B cell (primary cell): ENCODE measurements around the gene AFF1. TPM values are rescaled to one million over a fixed set of nuclear protein-coding genes. Genes with fewer than 3 reads are reported as not detected.

Source experiments
- ATAC-seq: fragments of 200-7000 bp; cut with Tn5 transposase; one replicate; pipeline ENCODE4 v1.10.0; 2021; ENCODE audit warnings: low read depth, mild to moderate bottlenecking, moderate number of reproducible peaks, moderate library complexity
- CTCF ChIA-PET: fragments of 350-600 bp; sonication (Branson Sonifier 250); formaldehyde crosslinking; loops from one replicate; lab custom pipeline; 2021; ENCODE audit warnings: antibody characterized with exemption, inconsistent platforms; lab: Charles Lee
- POLR2A ChIA-PET: fragments of 350-600 bp; sonication (Branson Sonifier 250); formaldehyde crosslinking; loops from one replicate; lab custom pipeline; 2021; ENCODE audit warnings: antibody characterized with exemption; lab: Charles Lee
- DNase-seq: peaks from one replicate; pipeline ENCODE4 v3.0.0; 2013
- H2AFZ ChIP-seq: 2 replicates; pipeline ENCODE4 v1.6.1; 2012; ENCODE audit warnings: mild to moderate bottlenecking, low read depth, low read length; ENCODE audit not compliant: insufficient read depth, poor library complexity, severe bottlenecking
- H3K27ac ChIP-seq, 2 donors: 1 replicate in 1 of 2; 2 replicates in 1 of 2; pipeline ENCODE4 v1.5.1; 2012 to 2013; ENCODE audit warnings: low read length in 2 of 2, mild to moderate bottlenecking in 2 of 2, moderate library complexity in 1 of 2
- H3K27me3 ChIP-seq, 4 experiments: fragments of 200-600 bp in 1 of 4; sonication (generic) in 1 of 4; replicated peaks in 1 of 4; 1 replicate in 2 of 4; 2 replicates in 2 of 4; pipeline versions ENCODE4 v1.6.1 to v1.7.0; 2013 to 2016; ENCODE audit warnings: low read length in 3 of 4, mild to moderate bottlenecking in 2 of 4, mixed read lengths in 1 of 4, moderate library complexity in 1 of 4; ENCODE audit not compliant: insufficient read depth in 4 of 4, control insufficient read depth in 3 of 4; ENCODE audit errors: control extremely low read depth in 1 of 4
- H3K36me3 ChIP-seq, 2 experiments: replicated peaks in 1 of 2; 1 replicate in 1 of 2; 2 replicates in 1 of 2; pipeline versions ENCODE4 v1.6.1 to v1.7.1; 2013; ENCODE audit warnings: low read length in 1 of 2; ENCODE audit not compliant: insufficient read depth in 2 of 2, control insufficient read depth in 1 of 2; ENCODE audit errors: control extremely low read depth in 1 of 2, extremely low read depth in 1 of 2
- H3K4me1 ChIP-seq, 2 donors: fragments of 200-600 bp in 1 of 2; sonication (generic) in 1 of 2; 1 replicate in 1 of 2; 2 replicates in 1 of 2; pipeline versions ENCODE4 v1.5.1 to v1.6.1; 2013 to 2017; ENCODE audit warnings: low read length in 2 of 2; ENCODE audit not compliant: control insufficient read depth in 2 of 2, insufficient read depth in 2 of 2
- H3K4me2 ChIP-seq: replicated peaks from 2 replicates; pipeline ENCODE3; 2012; ENCODE audit warnings: mild to moderate bottlenecking, low read depth, low read length; ENCODE audit not compliant: poor library complexity, severe bottlenecking
- H3K4me3 ChIP-seq, 5 experiments: fragments of 200-600 bp in 1 of 5; sonication (generic) in 1 of 5; 1 replicate in 3 of 5; 2 replicates in 2 of 5; pipeline versions ENCODE4 v1.5.1 to v1.7.0; 2011 to 2016; ENCODE audit warnings: low read length in 4 of 5, mild to moderate bottlenecking in 4 of 5, low read depth in 2 of 5, control low read depth in 1 of 5, moderate library complexity in 1 of 5; ENCODE audit not compliant: insufficient read depth in 1 of 5; ENCODE audit errors: control extremely low read depth in 1 of 5, extremely low read depth in 1 of 5
- H3K79me2 ChIP-seq: fragments of 200-600 bp; sonication (generic); one replicate; pipeline ENCODE4 v1.6.0; 2016; ENCODE audit warnings: low read length; ENCODE audit not compliant: control insufficient read depth, insufficient read depth
- H3K9ac ChIP-seq: fragments of 200-600 bp; sonication (generic); 2 replicates; pipeline ENCODE4 v1.6.1; 2017; ENCODE audit warnings: mild to moderate bottlenecking, low read length, moderate library complexity
- H3K9me3 ChIP-seq, 3 donors: one replicate each; pipeline versions ENCODE4 v1.6.1 to v1.7.1; 2013; ENCODE audit warnings: low read length in 2 of 3; ENCODE audit not compliant: control insufficient read depth in 2 of 3, insufficient read depth in 1 of 3; ENCODE audit errors: control extremely low read depth in 1 of 3
- H4K20me1 ChIP-seq: 2 replicates; pipeline ENCODE4 v1.6.0; 2012; ENCODE audit warnings: mild to moderate bottlenecking, low read length; ENCODE audit not compliant: insufficient read depth, control insufficient read depth, poor library complexity, severe bottlenecking
- H3K27ac Mint-ChIP-seq: one replicate; pipeline ENCODE4 v1.8.0; 2021; ENCODE audit warnings: mixed read lengths
- H3K27me3 Mint-ChIP-seq: one replicate; pipeline ENCODE4 v1.8.0; 2021; ENCODE audit warnings: mixed read lengths
- H3K4me1 Mint-ChIP-seq: one replicate; pipeline ENCODE4 v1.8.0; 2021; ENCODE audit warnings: mixed read lengths
- H3K4me3 Mint-ChIP-seq: one replicate; pipeline ENCODE4 v1.8.0; 2021; ENCODE audit warnings: mixed read lengths
- H3K9me3 Mint-ChIP-seq: one replicate; pipeline ENCODE4 v1.8.0; 2022; ENCODE audit warnings: mixed read lengths; ENCODE audit not compliant: insufficient read depth
- EZH2 ChIP-seq: IDR thresholded peaks from 2 replicates; pipeline ENCODE4 v1.6.1; 2012; ENCODE audit warnings: borderline replicate concordance, low read depth, mild to moderate bottlenecking, moderate library complexity, low read length; ENCODE audit not compliant: insufficient read depth, poor library complexity, severe bottlenecking
- WGBS: methylation state at CpG from one replicate; pipeline ENCODE4 v1.1.5; 2013; ENCODE audit warnings: missing lambda C conversion rate; ENCODE audit not compliant: insufficient coverage; 5-methylcytosine and 5-hydroxymethylcytosine counted together
- intact Hi-C: fragments of 100-400 bp; cut with micrococcal nuclease; formaldehyde crosslinking; loops from one replicate; pipeline ENCODE4 v1.10.0; 2022
- polyA plus RNA-seq: library from polyadenylated mRNA; depleted of rRNA; stranded (reverse); fragments of >200 nt; gene quantifications from 2 replicates; pipeline ENCODE4 v1.2.3, GENCODE V29; 2012
- total RNA-seq, 2 donors: library from RNA; stranded (reverse); fragments of 120-200 nt in 1 of 2; gene quantifications; 1 replicate in 1 of 2; 2 replicates in 1 of 2; pipeline versions ENCODE4 v1.2.3 to v1.2.4, GENCODE V29; 2013 to 2022
- TF ChIP-seq, protein P1 (sequence below): fragments of 200-600 bp; IDR thresholded peaks from one replicate; pipeline ENCODE4 v1.8.0; 2022; ENCODE audit warnings: antibody characterized with exemption, mild to moderate bottlenecking

The AFF1 gene
- total and polyA plus RNA-seq, 2 donors (not counting 1 experiment from before 2014, with no cell fraction given), result 15.3 to 135 TPM

DNA sequence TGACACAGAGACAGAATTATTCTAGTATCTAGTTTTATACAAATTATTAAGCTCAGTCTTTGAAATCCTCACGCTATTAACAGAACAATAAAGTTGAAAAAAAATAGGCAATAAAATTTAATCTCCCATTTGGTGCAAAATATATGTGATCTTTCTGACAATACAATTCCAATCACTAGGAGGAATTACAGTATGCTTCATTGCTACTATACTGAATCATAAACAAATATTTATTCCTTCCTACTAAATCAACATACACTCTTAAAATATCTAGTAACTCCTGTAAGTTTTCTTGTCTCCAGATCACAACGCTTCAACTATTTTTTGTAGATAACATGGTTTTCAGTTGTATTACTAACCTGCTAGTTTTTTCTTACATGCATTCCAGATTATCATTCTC is 239.9 kb downstream of the AFF1 start:
- Histone ChIP-seq H3K9ac (no peak overlapping the region), H2AFZ (no peak overlapping the region), H3K4me2 (no peak overlapping the region), H4K20me1 (no peaks in the 10 kb centered on the region), H3K4me1 (no peaks in the 10 kb centered on the region), H3K27me3 (no peaks in the 10 kb centered on the region), H3K4me3 (no peak overlapping the region), H3K79me2 (no peaks in the 10 kb centered on the region), H3K36me3 (no peaks in the 10 kb centered on the region), H3K9me3 (no peaks in the 10 kb centered on the region), H3K27ac (no peak overlapping the region)
- no peak for ATAC-seq
- Mint-ChIP-seq H3K27me3 (no peaks in the 10 kb centered on the region), H3K4me1 (no peaks in the 10 kb centered on the region), H3K9me3 (no peaks in the 10 kb centered on the region), H3K4me3 (no peak overlapping the region), H3K27ac (no peak overlapping the region)
- TF ChIP-seq, protein P1, sequence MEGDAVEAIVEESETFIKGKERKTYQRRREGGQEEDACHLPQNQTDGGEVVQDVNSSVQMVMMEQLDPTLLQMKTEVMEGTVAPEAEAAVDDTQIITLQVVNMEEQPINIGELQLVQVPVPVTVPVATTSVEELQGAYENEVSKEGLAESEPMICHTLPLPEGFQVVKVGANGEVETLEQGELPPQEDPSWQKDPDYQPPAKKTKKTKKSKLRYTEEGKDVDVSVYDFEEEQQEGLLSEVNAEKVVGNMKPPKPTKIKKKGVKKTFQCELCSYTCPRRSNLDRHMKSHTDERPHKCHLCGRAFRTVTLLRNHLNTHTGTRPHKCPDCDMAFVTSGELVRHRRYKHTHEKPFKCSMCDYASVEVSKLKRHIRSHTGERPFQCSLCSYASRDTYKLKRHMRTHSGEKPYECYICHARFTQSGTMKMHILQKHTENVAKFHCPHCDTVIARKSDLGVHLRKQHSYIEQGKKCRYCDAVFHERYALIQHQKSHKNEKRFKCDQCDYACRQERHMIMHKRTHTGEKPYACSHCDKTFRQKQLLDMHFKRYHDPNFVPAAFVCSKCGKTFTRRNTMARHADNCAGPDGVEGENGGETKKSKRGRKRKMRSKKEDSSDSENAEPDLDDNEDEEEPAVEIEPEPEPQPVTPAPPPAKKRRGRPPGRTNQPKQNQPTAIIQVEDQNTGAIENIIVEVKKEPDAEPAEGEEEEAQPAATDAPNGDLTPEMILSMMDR, result no peak
- no peak for TF ChIP-seq EZH2
- no peak for DNase-seq
- CTCF ChIA-PET, result interaction anchor here (1.2 kb wide), 1 partner anchor 24 kb away, joined by 3 read pairs; no protein-coding TSS in a partner anchor
- POLR2A ChIA-PET, result no interaction called here
- intact Hi-C loops, result loop anchor here (5.0 kb wide), 1 partner anchor 33 kb away; no protein-coding TSS in a partner anchor
- no CpG with 5 or more reads among the region's 2 CpGs for WGBS

DNA sequence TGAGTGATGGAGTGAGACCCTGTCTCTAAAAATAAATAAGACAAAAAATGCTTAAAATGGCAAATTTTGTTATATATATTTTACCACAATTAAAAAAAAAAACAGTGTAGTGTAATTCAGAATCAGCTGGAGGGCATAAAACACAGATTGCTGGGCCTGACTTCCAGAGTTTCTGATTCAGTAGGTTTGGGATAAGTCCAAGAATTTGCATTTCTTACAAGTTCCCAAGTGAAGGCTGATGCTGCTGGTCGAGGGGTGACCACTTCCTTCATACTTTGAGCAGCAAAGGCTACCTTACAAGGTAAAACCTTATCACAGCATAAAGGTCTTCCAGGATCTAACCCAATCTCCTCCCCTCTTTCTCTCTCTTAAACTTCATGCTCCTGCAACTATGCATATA is 244.9 kb downstream of the AFF1 start:
- no peaks in the 10 kb centered on the region for H4K20me1 ChIP-seq
- ATAC-seq (no peak), DNase-seq (no peak)
- no peaks in the 10 kb centered on the region for H3K27me3 ChIP-seq
- POLR2A ChIA-PET, result no interaction called here
- H3K36me3 ChIP-seq, result no peaks in the 10 kb centered on the region
- no peaks in the 10 kb centered on the region for H3K9me3 ChIP-seq
- no peak overlapping the region for H3K4me3 Mint-ChIP-seq
- no peak overlapping the region for H3K4me2 ChIP-seq
- no peak overlapping the region for H3K9ac ChIP-seq
- H3K79me2 ChIP-seq, result no peaks in the 10 kb centered on the region
- no peaks in the 10 kb centered on the region for H3K4me1 ChIP-seq
- intact Hi-C loops, result no loop called here
- no peak overlapping the region for H3K27ac Mint-ChIP-seq
- WGBS, result 67% methylated on average over 1 of the region's 1 CpG
- H2AFZ ChIP-seq, result no peak overlapping the region
- H3K9me3 Mint-ChIP-seq, result no peaks in the 10 kb centered on the region
- TF ChIP-seq, protein P1, result no peak
- TF ChIP-seq EZH2, result no peak
- CTCF ChIA-PET, result no interaction called here
- no peak overlapping the region for H3K27ac ChIP-seq
- no peaks in the 10 kb centered on the region for H3K4me1 Mint-ChIP-seq
- no peaks in the 10 kb centered on the region for H3K27me3 Mint-ChIP-seq
- H3K4me3 ChIP-seq, result no peak overlapping the region
